Heart left ventricle (tissue), 16 donors: Measurements from ENCODE around the gene WBP1L. TPM values are rescaled to one million over a fixed set of nuclear protein-coding genes. Genes with fewer than 3 reads are reported as not detected.
A peak's percentile ranks its signal among the peaks of the same experiment; 100 is the strongest.

ENCODE experiments used
- ATAC-seq, 4 donors: fragments of 200-7000 bp; cut with Tn5 transposase; one replicate each; pipeline ENCODE4 v1.9.1; 2020 to 2022; ENCODE audit warnings: moderate library complexity in 4 of 4, mild to moderate bottlenecking in 3 of 4, moderate number of reproducible peaks in 1 of 4
- DNase-seq, 5 donors: peaks; one replicate each; pipeline ENCODE4 v3.0.0-alpha.2; 2020
- H3K27ac ChIP-seq, 12 donors: fragments of 200-600 bp; sonication (generic) in 4 of 12; one replicate each; pipeline versions ENCODE4 v1.5.0 to v1.8.0; 2016 to 2022; ENCODE audit warnings: mild to moderate bottlenecking in 2 of 12
- H3K27me3 ChIP-seq, 9 donors: fragments of 200-600 bp; sonication (generic) in 2 of 9; one replicate each; pipeline versions ENCODE4 v1.5.1 to v1.8.0; 2016 to 2022; ENCODE audit warnings: mild to moderate bottlenecking in 3 of 9
- H3K36me3 ChIP-seq, 9 donors: fragments of 200-600 bp; sonication (generic) in 2 of 9; one replicate each; pipeline versions ENCODE4 v1.5.0 to v1.8.0; 2018 to 2022; ENCODE audit warnings: mild to moderate bottlenecking in 2 of 9
- H3K4me1 ChIP-seq, 12 donors: fragments of 200-600 bp; sonication (generic) in 4 of 12; one replicate each; pipeline versions ENCODE4 v1.5.0 to v1.8.0; 2016 to 2022; ENCODE audit warnings: mild to moderate bottlenecking in 3 of 12
- H3K4me3 ChIP-seq, 12 donors: fragments of 200-600 bp; sonication (generic) in 4 of 12; one replicate each; pipeline versions ENCODE4 v1.5.0 to v1.8.0; 2017 to 2022; ENCODE audit warnings: mild to moderate bottlenecking in 9 of 12, moderate library complexity in 4 of 12
- H3K9me3 ChIP-seq, 12 donors: fragments of 200-600 bp; sonication (generic) in 4 of 12; one replicate each; pipeline versions ENCODE4 v1.5.0 to v1.8.0; 2016 to 2022; ENCODE audit warnings: mild to moderate bottlenecking in 1 of 12
- CTCF ChIP-seq, 12 donors: fragments of 200-600 bp; sonication (generic) in 4 of 12; IDR thresholded peaks; one replicate each; pipeline versions ENCODE4 v1.5.0 to v1.8.0; 2018 to 2022; ENCODE audit warnings: antibody characterized with exemption in 12 of 12, mild to moderate bottlenecking in 5 of 12
- POLR2A ChIP-seq, 2 donors: fragments of 450-650 bp; IDR thresholded peaks; one replicate each; pipeline ENCODE4 v1.6.1; 2017; ENCODE audit warnings: antibody characterized with exemption in 2 of 2, mild to moderate bottlenecking in 2 of 2, moderate library complexity in 2 of 2
- WGBS, 4 donors: extraction: QIAGEN DNeasy Blood & Tissue Kit in 2 of 4; methylation state at CpG; one replicate each; pipeline versions ENCODE4 v1.1.5 to v1.1.7; 2013 to 2018; 5-methylcytosine and 5-hydroxymethylcytosine counted together
- intact Hi-C, 10 donors: fragments of 100-400 bp; cut with DNase I; formaldehyde crosslinking; loops; one replicate each; pipeline versions ENCODE4 v1.11.1 to v1.14.2; 2022
- polyA plus RNA-seq, 2 donors: library from polyadenylated mRNA; stranded (reverse); fragments of 200-250 nt; gene quantifications; one replicate each; pipeline ENCODE4 v1.2.3, GENCODE V29; 2013
- total RNA-seq, 9 donors: library from RNA; depleted of rRNA in 2 of 9; stranded (reverse); fragments of >200 nt in 2 of 9; fragmentation: NEBNext Ultra II Directional in 3 of 9; extraction: Animal tissue kit (Norgen Biotek cat#: 25700) in 3 of 9; gene quantifications; one replicate each; pipeline versions ENCODE4 v1.1.0 to v1.2.4, GENCODE V29; 2016 to 2023
- donor health status: ischemic (EF 13 %, LVEDD 7.1; RV severe dilation, severe dysfunction).
- donor health status: healthy with polysubstance abuse.
- donor health status: DM: no; HTN: yes; CAD: no.
- donor health status: DM: no; HTN: no; CAD: no.
- donor health status: ischemic (EF 25% LVEDD 6.9; RV normal size, moderate dysfunction).
- donor health status: ischemic (EF 25% LVEDD 5.7; RV mildly dilated, moderate dysfunction).
- donor health status: healthy.
- donor health status: DM: yes; HTN: yes; CAD: no.
- donor health status: ischemic (EF 35%, LVEDD 5.7; RV mildly dilated, moderate dysfunction).
- donor health status: nonischemic (EF 11% LVEDD 7.7; RV severe dilation, severe dysfunction).
- donor health status: DM: yes; HTN: yes; CAD: no.
- donor health status: PGD.
- donor health status: ischemic (EF 29% LVEDD 5.4; RV normal size, mild dysfunction).
- donor health status: nonischemic (EF 23%, LVEDD 6.1; RV moderate dilation, normal function).

WBP1L gene
- total and polyA plus RNA-seq, 11 donors = 10.7 to 75.1 (median 27.6) TPM

DNA sequence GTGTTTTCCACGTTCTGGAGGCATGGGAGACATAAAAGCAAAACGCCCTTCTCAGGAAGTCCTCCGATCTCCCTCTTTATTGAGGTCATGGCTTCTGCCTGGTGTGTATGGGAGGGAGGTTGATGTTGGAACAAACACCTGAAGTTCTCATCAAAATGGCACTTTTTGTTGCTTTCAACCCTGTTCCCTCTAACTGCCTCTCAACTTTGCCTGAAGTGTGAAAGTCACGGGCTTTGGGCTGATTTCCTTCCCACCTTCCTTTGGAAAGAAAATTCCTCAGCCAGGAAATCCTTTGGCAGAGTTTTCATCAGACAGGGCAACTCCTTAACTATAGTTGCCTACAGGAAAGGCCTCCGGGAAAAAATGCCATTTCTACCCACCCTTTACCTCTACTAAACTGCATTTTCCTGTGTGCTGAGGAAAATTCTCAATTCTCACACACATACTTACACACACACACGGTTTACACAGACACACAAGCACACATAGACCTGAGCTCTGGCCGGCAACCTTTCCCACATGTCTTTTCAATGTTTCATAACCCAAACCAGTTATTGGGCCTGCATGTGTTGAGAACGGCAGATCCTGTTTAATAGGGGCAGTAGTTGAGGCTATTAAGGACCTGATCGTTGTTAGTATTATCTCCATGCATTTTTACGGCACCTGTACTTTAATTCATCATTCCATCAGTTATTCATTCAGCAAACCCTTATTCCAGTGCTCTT lies 57.0 kb downstream of the WBP1L start:
- Histone ChIP-seq H3K4me1 (peaks cover 17 to 82% (median 71%) of the 10 kb centered on the region in 12 donors), H3K9me3 (no peaks in the 10 kb centered on the region), H3K27ac (peak overlapping the region; percentile 70 to 93 (median 84)), H3K4me3 (no peak overlapping the region), H3K36me3 (peaks cover 0 to 52% (median 29%) of the 10 kb centered on the region in 9 donors), H3K27me3 (no peaks in the 10 kb centered on the region)
- DNase-seq (no peak), ATAC-seq (peak in 1 of 4 donors; percentile 1)
- intact Hi-C loops = loop anchor here in 2 of 10 donors (5.0 to 10.0 kb wide), 2 partner anchors 48 to 56 kb away; partner anchors contain the start of gene WBP1L (in 1 of the 2)
- WGBS, 4 donors = 52 to 64% (median 58%) methylated on average over 10 of the region's 10 CpGs
- TF ChIP-seq CTCF (IDR thresholded peaks at IDR 0.05) (no peak), POLR2A (IDR thresholded peaks at IDR 0.05) (no peak)

DNA sequence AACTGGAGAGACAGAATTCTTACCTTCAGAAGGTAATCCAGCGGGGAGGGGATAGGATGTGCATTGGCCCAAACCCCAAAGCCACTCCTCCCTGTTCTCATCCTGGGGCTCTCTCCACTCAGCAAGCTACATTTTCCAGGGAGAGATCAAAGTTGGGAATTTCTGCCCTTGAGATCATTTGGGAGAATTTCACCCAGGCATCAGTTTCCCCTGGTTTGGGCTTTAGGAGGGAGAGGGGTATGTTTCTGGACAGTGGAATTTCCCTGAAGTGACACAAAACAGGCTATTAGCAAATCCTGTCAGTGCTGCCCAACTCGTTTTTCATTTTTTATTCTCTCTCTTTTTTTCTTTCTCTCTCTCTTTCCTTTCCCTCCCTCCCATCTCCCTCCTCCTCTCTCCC lies 57.7 kb downstream of the WBP1L start:
- peak overlapping the region; percentile 70 to 93 (median 84) for H3K27ac ChIP-seq
- peaks cover 0 to 56% (median 36%) of the 10 kb centered on the region in 9 donors for H3K36me3 ChIP-seq
- no peak overlapping the region for H3K4me3 ChIP-seq
- H3K9me3 ChIP-seq = no peaks in the 10 kb centered on the region
- ATAC-seq (no peak), DNase-seq (no peak)
- WGBS, 4 donors = 41 to 68% (median 48%) methylated on average over 2 of the region's 2 CpGs
- TF ChIP-seq CTCF (IDR thresholded peaks at IDR 0.05) = no peak
- no peak for TF ChIP-seq POLR2A (IDR thresholded peaks at IDR 0.05)
- no peaks in the 10 kb centered on the region for H3K27me3 ChIP-seq
- intact Hi-C loops = loop anchor here in 2 of 10 donors (5.0 to 10.0 kb wide), 2 partner anchors 49 to 57 kb away; partner anchors contain the start of gene WBP1L (in 1 of the 2)
- H3K4me1 ChIP-seq = peaks cover 17 to 75% (median 64%) of the 10 kb centered on the region in 12 donors

DNA sequence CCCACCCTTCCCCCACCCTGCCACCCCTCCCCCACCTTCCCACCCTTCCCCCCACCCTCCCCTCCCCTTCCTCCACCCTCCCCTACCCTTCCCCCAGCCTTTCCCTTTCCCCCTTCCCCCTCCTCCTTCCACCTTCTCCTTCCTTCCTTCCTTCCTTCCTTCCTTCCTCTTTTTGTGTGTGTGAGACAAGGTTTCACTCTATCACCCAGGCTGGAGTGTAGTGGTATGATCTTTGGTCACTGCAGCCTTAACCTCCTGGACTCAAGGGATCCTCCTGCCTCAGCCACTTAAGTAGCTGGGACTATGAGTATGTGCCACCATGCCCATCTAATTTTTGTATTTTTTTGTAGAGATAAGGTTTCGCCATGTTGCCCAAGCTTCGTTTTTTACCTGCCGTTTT lies 58.2 kb downstream of the WBP1L start:
- ATAC-seq (no peak), DNase-seq (no peak)
- intact Hi-C loops = loop anchor here in 2 of 10 donors (5.0 to 10.0 kb wide), 2 partner anchors 50 to 57 kb away; partner anchors contain the start of gene WBP1L (in 1 of the 2)
- no peak overlapping the region for H3K4me3 ChIP-seq
- WGBS, 4 donors = 34 to 72% (median 69%) methylated on average over 3 of the region's 3 CpGs
- H3K36me3 ChIP-seq = peaks cover 0 to 60% (median 38%) of the 10 kb centered on the region in 9 donors
- peak overlapping the region in 11 of 12 donors; percentile 19 to 93 (median 77) for H3K27ac ChIP-seq
- H3K9me3 ChIP-seq = no peaks in the 10 kb centered on the region
- H3K4me1 ChIP-seq = peaks cover 17 to 71% (median 59%) of the 10 kb centered on the region in 12 donors
- H3K27me3 ChIP-seq = no peaks in the 10 kb centered on the region
- TF ChIP-seq POLR2A (IDR thresholded peaks at IDR 0.05) (no peak), CTCF (IDR thresholded peaks at IDR 0.05) (no peak)

DNA sequence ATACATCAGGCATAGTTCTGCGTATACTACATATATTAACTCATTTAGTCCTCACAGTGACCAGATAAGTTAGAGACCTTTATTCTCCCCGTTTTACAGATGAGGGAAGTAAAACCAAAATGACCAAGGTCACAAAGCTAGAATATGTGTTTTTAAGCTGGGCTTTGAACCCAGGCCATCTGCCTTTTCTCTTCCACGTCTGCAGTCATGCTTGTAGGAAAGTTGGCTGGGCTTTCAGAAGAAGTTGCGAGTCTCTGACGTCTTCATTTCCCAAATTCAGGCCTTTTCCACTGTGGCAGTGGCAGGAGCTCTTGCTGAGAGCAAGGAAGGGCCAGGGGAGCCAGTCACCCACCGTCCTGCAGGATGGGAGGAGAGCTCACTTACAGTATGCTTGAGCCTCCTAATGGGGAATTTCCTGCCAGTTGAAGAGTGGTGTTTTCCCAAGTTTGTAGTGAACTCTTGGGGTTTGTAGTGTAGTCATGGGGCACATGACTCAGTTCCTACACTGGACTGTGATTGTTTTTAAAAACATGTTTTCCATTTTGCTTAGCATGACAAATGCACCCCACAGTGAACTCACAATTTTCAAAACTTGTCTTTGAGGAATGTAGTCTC lies 59.3 kb downstream of the WBP1L start:
- Histone ChIP-seq H3K4me3 (no peak overlapping the region), H3K9me3 (no peaks in the 10 kb centered on the region), H3K27me3 (no peaks in the 10 kb centered on the region), H3K36me3 (peaks cover 0 to 64% (median 36%) of the 10 kb centered on the region in 9 donors), H3K27ac (peak overlapping the region; percentile 19 to 93 (median 76)), H3K4me1 (peaks cover 17 to 61% (median 50%) of the 10 kb centered on the region in 12 donors)
- ATAC-seq = peak in 3 of 4 donors; percentile 52 to 77 (median 62)
- intact Hi-C loops = loop anchor here in 2 of 10 donors (5.0 to 10.0 kb wide), 2 partner anchors 51 to 58 kb away; partner anchors contain the start of gene WBP1L (in 1 of the 2)
- TF ChIP-seq CTCF (IDR thresholded peaks at IDR 0.05) (no peak), POLR2A (IDR thresholded peaks at IDR 0.05) (no peak)
- DNase-seq = peak in 3 of 5 donors; percentile 54 to 65 (median 61)
- WGBS, 4 donors = 39 to 51% (median 43%) methylated on average over 6 of the region's 6 CpGs
